ENCODE data around the gene GRK6. TPM values are rescaled to one million over a fixed set of nuclear protein-coding genes. Genes with fewer than 3 reads are reported as not detected.

The GRK6 gene
- total RNA-seq, 2 experiments from 2014 or later = 186 to 192 TPM

GRCh38 chr5:177423671-177424070 lies 2.8 kb upstream of the GRK6 start:
- Histone ChIP-seq H3K27me3 (ENCODE audit: control insufficient read depth in 1 of 2, insufficient read depth in 2 of 2, low read length in 2 of 2) (no peaks in the 10 kb centered on the region), H3K36me3 (ENCODE audit: insufficient read depth, low read length) (peaks cover 12% of the 10 kb centered on the region), H3K4me3 (ENCODE audit: low read length) (no peak overlapping the region), H3K9me3 (ENCODE audit: control insufficient read depth in 1 of 2, insufficient read depth in 1 of 2, low read length in 2 of 2) (no peaks in the 10 kb centered on the region), H3K27ac (ENCODE audit: low read depth in 1 of 2, low read length in 2 of 2) (no peak overlapping the region), H3K4me1 (ENCODE audit: insufficient read depth, low read length) (peaks cover 40% of the 10 kb centered on the region)
- Mint-ChIP-seq H3K27me3 (no peaks in the 10 kb centered on the region), H3K36me3 (ENCODE audit: low read depth) (peaks cover 15% of the 10 kb centered on the region), H3K27ac (no peak overlapping the region), H3K4me3 (no peak overlapping the region), H3K9me3 (no peaks in the 10 kb centered on the region), H3K4me1 (ENCODE audit: low read depth) (peaks cover 19% of the 10 kb centered on the region)
- ChIA-PET POLR2A (interaction anchor here (0.7 to 12.6 kb wide), 3 partner anchors 20 to 63 kb away, joined by 3 to 661 read pairs (median 4); partner anchors contain the start of gene PRR7), CTCF (interaction anchor here (1.9 kb wide), 1 partner anchor 19 kb away, joined by 12 read pairs; no protein-coding TSS in a partner anchor)
- intact Hi-C loops (cut with DNase I, micrococcal nuclease) = loop anchor here in 1 of 2 experiments (2.0 kb wide), 1 partner anchor 19 kb away; no protein-coding TSS in a partner anchor
- no peak for DNase-seq
- no peak for ATAC-seq (ENCODE audit: poor library complexity)
- TF ChIP-seq CTCF (IDR thresholded peaks at IDR 0.05) = no peak

DNA sequence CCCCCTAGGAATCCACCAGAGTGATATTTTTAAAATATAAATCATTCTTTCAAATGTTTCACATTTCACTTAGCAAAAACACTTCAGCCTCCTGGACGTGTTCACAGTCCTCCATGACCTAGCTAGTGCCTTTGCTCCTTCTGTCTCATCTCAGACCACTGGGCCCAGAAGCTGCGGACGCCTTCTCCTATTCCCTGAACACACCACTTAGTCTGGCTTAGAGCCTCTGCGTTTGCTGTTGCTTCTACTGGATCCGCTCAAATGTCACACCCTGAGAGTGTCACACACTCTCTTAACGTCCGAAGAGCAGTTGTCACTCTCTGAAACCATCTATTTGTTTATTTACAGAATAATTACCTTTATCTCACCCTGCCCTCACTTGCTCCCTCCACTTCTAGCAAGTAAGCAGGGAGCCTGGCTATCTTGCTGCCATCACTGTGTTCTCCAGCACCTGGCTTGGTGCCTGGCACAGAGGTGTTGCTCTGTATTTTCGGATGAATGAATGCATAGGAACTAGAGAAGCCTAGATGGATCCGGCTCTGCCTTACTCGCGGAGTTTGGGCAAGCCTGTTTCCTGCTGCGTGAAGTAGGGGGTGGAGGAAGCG lies 1.2 kb upstream of the GRK6 start:
- ATAC-seq (ENCODE audit: poor library complexity) = peak; percentile 12
- intact Hi-C loops (cut with DNase I, micrococcal nuclease) = loop anchor here in 1 of 2 experiments (2.0 kb wide), 1 partner anchor 20 kb away; no protein-coding TSS in a partner anchor
- CTCF ChIA-PET = interaction anchor here (1.0 to 9.3 kb wide), 6 partner anchors 9 to 76 kb away, joined by 3 to 82 read pairs (median 4); no protein-coding TSS in a partner anchor

More for the DNA sequence above, 1.2 kb upstream of the GRK6 start:
- Mint-ChIP-seq H3K27me3 (no peaks in the 10 kb centered on the region), H3K36me3 (ENCODE audit: low read depth) (peaks cover 32% of the 10 kb centered on the region), H3K4me3 (peak overlapping the region; percentile 97), H3K4me1 (ENCODE audit: low read depth) (peaks cover 35% of the 10 kb centered on the region), H3K27ac (peak overlapping the region; percentile 96), H3K9me3 (no peaks in the 10 kb centered on the region)
- no peaks in the 10 kb centered on the region for H3K9me3 ChIP-seq (ENCODE audit: control insufficient read depth in 1 of 2, insufficient read depth in 1 of 2, low read length in 2 of 2)
- H3K36me3 ChIP-seq (ENCODE audit: insufficient read depth, low read length) = peaks cover 18% of the 10 kb centered on the region
- TF ChIP-seq CTCF (IDR thresholded peaks at IDR 0.05) = no peak
- peak overlapping the region; percentile 77 to 83 for H3K27ac ChIP-seq (ENCODE audit: low read depth in 1 of 2, low read length in 2 of 2)
- no peaks in the 10 kb centered on the region for H3K27me3 ChIP-seq (ENCODE audit: control insufficient read depth in 1 of 2, insufficient read depth in 2 of 2, low read length in 2 of 2)
- peaks cover 56% of the 10 kb centered on the region for H3K4me1 ChIP-seq (ENCODE audit: insufficient read depth, low read length)
- H3K4me3 ChIP-seq (ENCODE audit: low read length) = peak overlapping the region; percentile 52
- POLR2A ChIA-PET = interaction anchor here (0.7 to 12.6 kb wide), 14 partner anchors 9 to 888 kb away, joined by 3 to 661 read pairs (median 10); partner anchors contain the start of genes F12, LMAN2, NSD1 and PDLIM7
- DNase-seq = no peak

Measured in CD4-positive, alpha-beta T cell (primary cell).